ENCODE results near the gene NOPCHAP1.

The NOPCHAP1 gene

GRCh38 chr12:104956870-104957718, 29.0 kb upstream of the NOPCHAP1 start:
- H3K4me3 ChIP-seq (replicated peaks; ENCODE audit: low read depth, low read length) = peak overlapping the region; percentile 94
- TF ChIP-seq, protein P1, sequence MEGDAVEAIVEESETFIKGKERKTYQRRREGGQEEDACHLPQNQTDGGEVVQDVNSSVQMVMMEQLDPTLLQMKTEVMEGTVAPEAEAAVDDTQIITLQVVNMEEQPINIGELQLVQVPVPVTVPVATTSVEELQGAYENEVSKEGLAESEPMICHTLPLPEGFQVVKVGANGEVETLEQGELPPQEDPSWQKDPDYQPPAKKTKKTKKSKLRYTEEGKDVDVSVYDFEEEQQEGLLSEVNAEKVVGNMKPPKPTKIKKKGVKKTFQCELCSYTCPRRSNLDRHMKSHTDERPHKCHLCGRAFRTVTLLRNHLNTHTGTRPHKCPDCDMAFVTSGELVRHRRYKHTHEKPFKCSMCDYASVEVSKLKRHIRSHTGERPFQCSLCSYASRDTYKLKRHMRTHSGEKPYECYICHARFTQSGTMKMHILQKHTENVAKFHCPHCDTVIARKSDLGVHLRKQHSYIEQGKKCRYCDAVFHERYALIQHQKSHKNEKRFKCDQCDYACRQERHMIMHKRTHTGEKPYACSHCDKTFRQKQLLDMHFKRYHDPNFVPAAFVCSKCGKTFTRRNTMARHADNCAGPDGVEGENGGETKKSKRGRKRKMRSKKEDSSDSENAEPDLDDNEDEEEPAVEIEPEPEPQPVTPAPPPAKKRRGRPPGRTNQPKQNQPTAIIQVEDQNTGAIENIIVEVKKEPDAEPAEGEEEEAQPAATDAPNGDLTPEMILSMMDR (IDR thresholded peaks at IDR 0.05; ENCODE audit: insufficient read depth, low read length, poor library complexity, severe bottlenecking) = no peak
- H3K27me3 ChIP-seq (replicated peaks; ENCODE audit: control insufficient read depth, insufficient read depth, low read length) = no peaks in the 10 kb centered on the region
- H3K36me3 ChIP-seq (ENCODE audit: control insufficient read depth, insufficient read depth, low read length) = no peaks in the 10 kb centered on the region
- DNase-seq (ENCODE audit: extremely low read depth, insufficient read length) = no peak

DNA sequence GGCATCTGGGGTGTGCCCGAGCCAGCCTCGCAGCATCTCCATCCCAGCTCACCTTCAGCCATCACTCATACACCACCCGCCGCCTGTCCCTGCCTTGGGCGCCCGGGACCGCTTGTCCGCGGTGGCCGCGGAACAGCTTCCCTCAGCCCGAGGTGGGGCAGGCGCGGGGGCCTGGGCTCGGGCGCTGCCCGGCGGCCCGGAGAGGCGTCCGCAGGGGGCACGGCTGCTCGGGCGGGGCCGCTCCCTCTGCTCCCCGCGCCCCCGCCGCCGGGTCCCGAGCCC, 28.5 kb upstream of the NOPCHAP1 start:
- TF ChIP-seq, protein P1 (IDR thresholded peaks at IDR 0.05; ENCODE audit: insufficient read depth, low read length, poor library complexity, severe bottlenecking) = no peak
- no peak for DNase-seq (ENCODE audit: extremely low read depth, insufficient read length)
- H3K4me3 ChIP-seq (replicated peaks; ENCODE audit: low read depth, low read length) = peak overlapping the region; percentile 94
- H3K27me3 ChIP-seq (replicated peaks; ENCODE audit: control insufficient read depth, insufficient read depth, low read length) = no peaks in the 10 kb centered on the region
- H3K36me3 ChIP-seq (ENCODE audit: control insufficient read depth, insufficient read depth, low read length) = no peaks in the 10 kb centered on the region

- peak within 1 kb of the TSS; percentile 94 for H3K4me3 ChIP-seq (replicated peaks; ENCODE audit: low read depth, low read length)
- H3K27me3 ChIP-seq (replicated peaks; ENCODE audit: control insufficient read depth, insufficient read depth, low read length) = no peaks in the 10 kb centered on the region
- H3K36me3 ChIP-seq (ENCODE audit: control insufficient read depth, insufficient read depth, low read length) = no peaks in the 10 kb centered on the region
- DNase-seq (ENCODE audit: extremely low read depth, insufficient read length) = peak; percentile 89
- TF ChIP-seq, protein P1 (IDR thresholded peaks at IDR 0.05; ENCODE audit: insufficient read depth, low read length, poor library complexity, severe bottlenecking) = no peak
Observed at GRCh38 chr12:104958001-104958804, 27.9 kb upstream of the NOPCHAP1 start, which contains the start of gene SLC41A2. TSS of gene SLC41A2 (minus strand) at chr12:104958290. CDS start at chr12:104928527, 29,763 bp downstream.

DNA sequence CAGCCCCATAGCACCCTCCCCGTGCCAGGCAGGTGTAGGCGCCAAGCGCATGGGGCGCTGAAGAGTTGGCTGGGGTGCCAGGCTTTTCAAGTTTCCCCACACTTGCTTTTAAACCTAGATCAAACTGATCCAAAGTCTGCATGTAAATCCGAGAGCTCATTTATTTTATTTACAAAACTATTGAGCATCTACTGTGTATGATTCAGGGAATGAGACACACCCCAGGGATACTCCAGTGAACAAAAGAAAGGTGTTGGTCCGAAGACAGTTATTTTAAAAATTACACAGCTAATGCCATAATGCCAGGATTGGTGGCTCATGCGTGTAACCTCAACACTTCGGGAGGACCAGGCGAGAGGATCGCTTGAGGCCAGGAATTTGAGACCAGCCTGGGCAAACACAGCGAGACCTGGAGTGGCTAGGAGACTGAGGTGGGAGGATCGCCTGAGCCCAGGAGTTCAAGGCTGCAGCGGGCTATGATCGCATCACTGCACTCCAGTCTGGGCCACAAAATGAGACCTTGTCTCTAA, 27.2 kb upstream of the NOPCHAP1 start:
- no peaks in the 10 kb centered on the region for H3K36me3 ChIP-seq (ENCODE audit: control insufficient read depth, insufficient read depth, low read length)
- no peak for DNase-seq (ENCODE audit: extremely low read depth, insufficient read length)
- no peaks in the 10 kb centered on the region for H3K27me3 ChIP-seq (replicated peaks; ENCODE audit: control insufficient read depth, insufficient read depth, low read length)
- peak overlapping the region; percentile 73 for H3K4me3 ChIP-seq (replicated peaks; ENCODE audit: low read depth, low read length)
- TF ChIP-seq, protein P1 (IDR thresholded peaks at IDR 0.05; ENCODE audit: insufficient read depth, low read length, poor library complexity, severe bottlenecking) = peak; percentile 45

DNA sequence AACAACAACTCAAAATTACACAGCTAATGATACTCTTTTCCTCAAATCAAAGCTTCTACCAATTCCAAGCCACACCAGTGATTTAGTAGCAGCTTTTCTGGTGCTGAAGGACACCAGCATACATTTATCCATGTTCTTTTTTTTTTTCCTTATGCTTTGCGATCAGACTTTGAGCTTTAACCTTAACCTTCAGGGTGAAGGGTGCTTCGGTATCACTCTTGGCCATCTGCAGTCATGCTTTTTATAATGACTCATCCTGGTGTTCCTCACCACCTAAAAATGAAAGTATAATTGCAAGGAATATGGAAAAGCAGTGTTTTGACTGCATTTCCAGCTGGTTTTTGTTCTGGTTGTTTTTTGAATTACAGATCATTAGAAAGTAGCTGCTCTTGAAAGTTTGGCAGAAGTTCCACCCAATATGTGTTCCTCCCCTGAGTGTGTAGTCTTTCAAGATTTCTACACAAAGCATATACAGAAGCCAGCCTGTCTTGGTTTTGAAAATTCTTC, 26.7 kb upstream of the NOPCHAP1 start:
- DNase-seq (ENCODE audit: extremely low read depth, insufficient read length) = no peak
- TF ChIP-seq, protein P1 (IDR thresholded peaks at IDR 0.05; ENCODE audit: insufficient read depth, low read length, poor library complexity, severe bottlenecking) = no peak
- H3K27me3 ChIP-seq (replicated peaks; ENCODE audit: control insufficient read depth, insufficient read depth, low read length) = no peaks in the 10 kb centered on the region
- H3K36me3 ChIP-seq (ENCODE audit: control insufficient read depth, insufficient read depth, low read length) = no peaks in the 10 kb centered on the region
- H3K4me3 ChIP-seq (replicated peaks; ENCODE audit: low read depth, low read length) = no peak overlapping the region
